GM21515 (cell line): ENCODE results near the gene RELB.
A peak's percentile ranks its signal among the peaks of the same experiment; 100 is the strongest.

ENCODE experiments used
- ATAC-seq: cut with Tn5 transposase; IDR thresholded peaks from one replicate; pipeline ENCODE4 v1.9.1; 2021; ENCODE audit not compliant: unreplicated experiment

Gene RELB

GRCh38 chr19:45057444-45057843 lies 56.2 kb downstream of the RELB start:
- ATAC-seq: no peak

DNA sequence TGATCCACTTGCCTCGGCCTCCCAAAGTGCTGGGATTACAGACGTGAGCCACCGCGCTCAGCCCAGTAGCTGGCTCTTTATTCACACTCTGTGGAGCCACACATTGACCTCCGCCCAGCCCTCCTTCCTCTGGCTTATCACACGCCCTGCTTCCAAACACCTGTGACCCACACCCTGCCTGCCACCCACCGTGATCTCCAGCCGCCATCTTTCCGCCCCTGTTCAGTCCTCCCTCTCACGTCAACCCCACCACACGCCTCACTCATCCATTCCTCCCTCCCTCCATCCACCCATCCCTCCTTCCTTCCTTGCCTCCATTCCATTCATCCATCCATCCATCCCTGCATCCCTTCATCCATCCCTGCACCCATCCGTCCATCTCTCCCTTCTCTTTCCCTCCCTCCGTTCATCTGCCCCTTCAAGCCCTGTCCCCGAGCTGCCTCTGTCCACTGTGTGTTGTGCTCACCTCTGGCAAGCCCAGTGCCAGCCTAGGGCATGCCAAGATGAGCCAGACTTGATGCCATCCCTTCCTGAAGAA lies 57.4 kb downstream of the RELB start:
- ATAC-seq: no peak

DNA sequence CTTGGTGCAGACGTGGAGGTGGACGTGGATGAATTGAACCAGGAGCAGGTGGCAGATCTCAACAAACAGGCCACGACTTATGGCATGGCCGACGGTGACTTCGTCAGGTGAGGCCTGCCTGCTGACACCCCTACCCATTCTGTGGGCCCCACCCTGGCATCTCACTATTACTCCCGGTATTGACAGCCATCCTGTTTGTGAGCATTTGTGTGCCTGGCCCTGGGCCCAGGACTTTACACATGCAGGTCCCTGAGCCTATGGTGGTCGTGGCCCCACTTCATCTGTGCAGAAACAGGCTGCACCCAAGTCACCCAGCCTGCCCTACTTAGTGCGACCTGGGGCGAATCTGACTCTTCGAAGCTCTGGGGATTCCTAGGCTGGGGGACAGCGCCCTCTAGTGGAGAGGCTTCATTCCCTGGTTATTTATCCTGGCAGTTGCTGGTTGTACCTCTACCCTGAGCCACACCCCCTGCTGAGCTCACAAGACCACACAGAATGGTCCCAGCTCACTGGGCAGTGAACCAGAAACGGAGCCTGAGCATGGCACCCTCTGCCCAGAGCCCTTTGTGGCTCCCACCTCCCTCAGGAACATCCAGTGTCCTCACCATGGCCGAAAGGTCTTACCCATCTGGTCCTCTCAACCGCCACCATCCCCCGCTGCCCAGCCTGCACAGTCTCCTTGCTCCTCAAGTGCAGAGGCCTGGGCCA lies 58.1 kb downstream of the RELB start:
- no peak for ATAC-seq

- no peak for ATAC-seq
These were observed 60.7 kb downstream of the RELB start for GRCh38 chr19:45061965-45062364.

DNA sequence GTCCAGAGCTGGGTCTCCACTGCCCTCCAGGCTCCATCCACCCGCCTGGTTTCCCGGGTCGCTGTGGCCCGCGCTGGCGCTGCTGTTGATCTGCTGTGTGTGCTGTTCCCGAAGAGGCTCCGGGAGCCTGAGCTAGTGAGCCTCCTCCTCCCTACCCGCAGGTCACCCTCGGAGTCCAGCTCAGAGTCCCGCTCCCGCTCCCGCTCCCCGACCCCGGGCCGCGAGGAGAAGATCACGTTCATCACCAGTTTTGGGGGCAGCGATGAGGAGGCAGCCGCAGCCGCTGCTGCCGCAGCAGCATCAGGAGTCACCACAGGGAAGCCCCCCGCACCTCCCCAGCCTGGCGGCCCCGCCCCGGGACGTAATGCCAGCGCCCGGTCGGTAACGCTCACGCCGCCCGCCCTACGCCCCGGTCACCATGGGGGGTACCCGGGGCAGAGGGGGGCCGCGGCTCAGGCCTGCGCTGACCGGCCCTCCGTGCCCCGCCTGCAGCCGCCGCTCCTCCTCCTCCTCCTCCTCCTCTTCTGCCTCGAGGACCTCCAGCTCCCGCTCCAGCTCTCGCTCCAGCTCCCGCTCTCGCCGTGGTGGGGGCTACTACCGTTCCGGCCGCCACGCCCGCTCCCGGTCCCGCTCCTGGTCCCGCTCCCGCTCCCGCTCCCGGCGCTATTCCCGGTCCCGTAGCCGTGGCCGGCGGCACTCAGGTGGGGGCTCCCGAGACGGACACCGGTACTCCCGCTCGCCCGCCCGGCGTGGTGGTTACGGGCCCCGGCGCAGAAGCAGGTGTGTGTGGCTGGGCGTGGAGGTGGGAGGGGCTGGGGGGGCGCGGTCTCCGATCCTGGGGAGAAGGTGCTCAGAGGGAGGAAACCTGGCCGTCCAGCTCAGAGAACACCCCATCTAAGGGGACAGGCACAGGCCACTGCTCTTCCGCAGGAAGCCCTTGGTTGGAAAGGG lies 62.9 kb downstream of the RELB start:
- no peak for ATAC-seq

- no peak for ATAC-seq
These were observed 65.8 kb downstream of the RELB start for GRCh38 chr19:45066921-45067661.

DNA sequence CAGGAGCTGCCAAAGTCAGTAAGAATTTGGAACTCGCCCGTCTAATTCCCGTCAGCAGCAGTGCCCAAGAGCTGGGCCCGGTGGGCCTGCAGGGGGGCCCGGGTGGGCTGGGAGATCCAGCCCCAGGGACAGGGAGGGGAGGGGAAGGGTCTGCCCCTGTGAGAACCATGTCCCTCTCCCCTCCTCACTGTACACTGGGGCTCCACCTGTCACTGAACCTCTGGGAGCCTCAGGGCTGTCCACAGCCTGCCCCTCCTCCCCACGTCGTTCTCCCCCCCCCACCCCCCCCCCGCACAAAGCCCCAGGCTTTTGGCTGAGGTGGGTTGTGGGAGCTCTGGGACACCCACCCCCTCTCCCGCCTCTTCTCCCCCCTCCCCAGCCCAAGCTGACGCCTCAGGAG lies 66.8 kb downstream of the RELB start:
- ATAC-seq: no peak

GRCh38 chr19:45069056-45069455 lies 67.8 kb downstream of the RELB start:
- no peak for ATAC-seq

- no peak for ATAC-seq
These were observed 69.0 kb downstream of the RELB start for GRCh38 chr19:45070214-45070613.

DNA sequence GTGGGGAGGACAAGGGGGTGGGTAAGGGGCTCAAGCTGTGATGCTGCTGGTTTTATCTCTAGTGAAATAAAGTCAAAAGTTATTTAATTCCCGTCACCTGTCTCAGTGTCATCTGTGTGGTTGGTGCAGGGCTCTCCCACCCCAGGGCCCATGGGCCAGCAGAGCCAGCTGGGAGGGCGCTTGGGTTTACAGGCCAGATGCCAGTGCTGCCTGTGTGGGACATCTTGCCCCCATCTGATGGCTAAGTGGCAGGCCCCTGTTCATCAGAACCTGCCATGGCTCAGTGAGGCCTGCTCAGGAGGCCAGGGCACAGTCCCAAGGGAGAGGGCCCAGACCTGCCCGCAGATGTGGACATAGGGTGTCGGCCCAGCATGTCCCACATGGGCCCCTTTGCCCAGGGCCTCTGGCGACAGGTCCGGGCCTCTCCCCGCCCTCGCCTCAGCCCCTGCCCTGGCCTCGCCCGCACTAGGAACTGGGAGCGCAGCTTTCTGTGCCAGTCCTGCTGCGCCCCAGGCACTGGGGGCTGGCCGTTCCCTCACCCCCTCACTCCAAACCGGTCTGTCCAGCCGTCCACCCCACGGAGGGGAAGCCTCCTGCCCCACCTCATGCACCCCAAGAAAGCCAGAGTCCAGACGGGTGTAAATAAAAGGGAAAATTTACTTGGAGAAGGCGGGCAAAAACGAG lies 69.7 kb downstream of the RELB start:
- no peak for ATAC-seq

GRCh38 chr19:45071545-45071938 lies 70.3 kb downstream of the RELB start:
- ATAC-seq: no peak

GRCh38 chr19:45071969-45072790 lies 70.9 kb downstream of the RELB start:
- ATAC-seq: no peak

GRCh38 chr19:45074744-45075300 lies 73.6 kb downstream of the RELB start:
- ATAC-seq: no peak

DNA sequence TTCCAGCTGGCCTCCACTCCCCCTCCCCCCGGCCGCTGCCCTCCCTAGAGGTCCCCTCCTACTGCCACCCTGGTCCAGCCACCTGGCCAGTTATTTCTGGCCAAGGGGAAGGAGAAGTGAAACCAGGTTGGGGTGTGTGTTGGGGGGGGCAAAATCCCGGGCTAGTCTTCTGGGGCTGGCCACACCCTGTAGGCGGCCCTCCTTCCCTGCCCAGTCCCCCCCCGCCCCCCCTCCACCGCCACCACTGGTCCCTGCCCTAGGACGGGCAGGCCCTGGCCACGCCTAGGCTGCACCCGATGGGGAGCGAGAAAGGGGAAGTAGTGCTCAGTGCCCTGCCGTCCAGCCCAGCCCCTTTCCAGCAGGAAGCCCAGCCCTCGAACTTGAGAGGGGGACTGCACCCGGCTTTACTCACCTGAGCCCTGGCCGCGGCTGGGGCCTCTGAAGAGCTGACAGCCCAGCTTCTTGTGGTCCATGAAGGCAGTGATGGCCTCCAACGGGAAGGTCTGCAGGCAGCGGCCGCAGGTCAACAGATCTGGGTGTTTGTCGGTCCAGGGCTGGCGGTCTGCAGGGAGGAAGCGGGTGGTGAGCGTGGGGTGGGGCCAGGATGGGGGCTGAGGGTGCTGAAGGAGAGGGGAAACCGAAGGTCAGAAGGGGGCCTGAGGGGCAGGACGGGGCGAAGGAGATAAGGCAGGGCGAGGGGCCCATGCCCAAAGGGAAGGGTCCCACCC lies 74.2 kb downstream of the RELB start:
- ATAC-seq: peak; percentile 49

DNA sequence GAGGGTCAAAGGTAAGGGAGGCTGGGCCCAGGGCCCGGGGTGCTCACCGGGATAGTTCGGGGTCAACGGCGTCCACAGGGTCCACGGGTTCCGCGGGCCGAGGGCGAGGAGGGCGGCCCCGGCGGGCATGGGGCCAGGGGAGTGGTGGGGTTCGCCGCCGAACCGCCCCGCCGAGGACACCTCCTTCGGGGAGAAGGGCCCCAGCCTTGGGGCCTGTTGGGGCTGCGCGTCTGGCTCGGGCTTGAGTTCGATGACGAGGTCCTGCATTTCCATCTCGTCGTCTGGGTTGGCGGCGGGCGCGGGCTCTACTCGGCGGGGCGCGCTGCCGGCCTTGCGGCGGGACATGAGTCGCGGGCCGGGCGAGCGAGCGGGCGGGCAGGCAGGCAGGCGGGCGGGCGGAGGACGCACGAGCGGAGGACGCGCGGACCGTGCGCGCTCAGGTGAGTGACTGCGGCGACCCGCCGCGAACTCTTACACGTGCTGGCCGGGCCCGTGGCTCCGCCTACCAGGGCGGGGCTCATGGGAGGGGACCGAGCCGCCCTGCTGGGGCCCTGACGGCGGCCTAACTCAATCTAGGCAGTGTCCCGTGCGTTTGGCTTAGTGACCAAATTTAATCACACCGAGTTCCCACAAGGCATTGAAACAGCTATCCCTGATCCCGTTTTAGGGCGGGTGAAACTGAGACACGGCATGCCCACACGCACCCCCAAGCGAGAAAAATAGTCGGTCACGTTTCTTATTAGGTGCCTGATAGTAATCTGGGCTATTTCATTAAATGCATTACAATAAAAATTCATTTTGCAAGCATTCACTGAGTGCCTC lies 75.0 kb downstream of the RELB start, which contains the start of gene ZNF296:
TSS of gene ZNF296 (minus strand) at position 450 of the 822 bp plus-strand sequence. CDS start at position 345, 105 bp downstream.
- ATAC-seq: peak; percentile 45

GRCh38 chr19:45076851-45077730 lies 75.8 kb downstream of the RELB start:
- no peak for ATAC-seq
